HL-60/S4 treated with phorbol 12-myristate 13-acetate at 8.2 ng/mL for 4 days and 3 days (cell line): ENCODE data around the gene PPP5C.
"Not testable (repeated sequence)": the region's sequence is repeated elsewhere in the genome, so short reads cannot be mapped to it uniquely, and the experiment has no call there.

Source experiments
- in situ Hi-C: fragments of 300-500 bp; cut with MboI; formaldehyde crosslinking; loops from 2 replicates; pipeline ENCODE4 v1.15.0; 2022; ENCODE audit warnings: low sequenced_read_pairs

The PPP5C gene

GRCh38 chr19:46384396-46384795 is 37.5 kb downstream of the PPP5C start:
- in situ Hi-C loops, result no loop called here

DNA sequence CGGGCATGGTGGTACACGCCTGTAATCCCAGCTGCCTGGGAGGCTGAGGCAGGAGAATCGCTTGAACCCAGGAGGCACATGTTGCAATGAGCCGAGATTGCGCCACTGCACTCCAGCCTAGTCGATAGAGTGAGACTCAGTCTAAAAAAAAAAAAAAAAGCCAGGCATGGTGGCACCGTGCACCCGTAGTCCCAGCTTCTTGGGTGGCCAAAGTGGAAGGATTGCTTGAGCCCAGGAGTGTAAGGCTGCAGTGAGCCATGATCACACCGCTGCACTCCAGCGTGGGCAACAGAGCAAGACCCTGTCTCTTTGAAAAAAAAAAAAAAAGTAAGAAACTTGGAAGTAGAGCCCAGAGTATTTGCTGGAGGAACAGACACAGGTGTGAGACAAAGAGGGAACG is 38.7 kb downstream of the PPP5C start:
- in situ Hi-C loops, result no loop called here

- in situ Hi-C loops, result no loop called here
Measured at GRCh38 chr19:46386151-46386550, 39.3 kb downstream of the PPP5C start.

DNA sequence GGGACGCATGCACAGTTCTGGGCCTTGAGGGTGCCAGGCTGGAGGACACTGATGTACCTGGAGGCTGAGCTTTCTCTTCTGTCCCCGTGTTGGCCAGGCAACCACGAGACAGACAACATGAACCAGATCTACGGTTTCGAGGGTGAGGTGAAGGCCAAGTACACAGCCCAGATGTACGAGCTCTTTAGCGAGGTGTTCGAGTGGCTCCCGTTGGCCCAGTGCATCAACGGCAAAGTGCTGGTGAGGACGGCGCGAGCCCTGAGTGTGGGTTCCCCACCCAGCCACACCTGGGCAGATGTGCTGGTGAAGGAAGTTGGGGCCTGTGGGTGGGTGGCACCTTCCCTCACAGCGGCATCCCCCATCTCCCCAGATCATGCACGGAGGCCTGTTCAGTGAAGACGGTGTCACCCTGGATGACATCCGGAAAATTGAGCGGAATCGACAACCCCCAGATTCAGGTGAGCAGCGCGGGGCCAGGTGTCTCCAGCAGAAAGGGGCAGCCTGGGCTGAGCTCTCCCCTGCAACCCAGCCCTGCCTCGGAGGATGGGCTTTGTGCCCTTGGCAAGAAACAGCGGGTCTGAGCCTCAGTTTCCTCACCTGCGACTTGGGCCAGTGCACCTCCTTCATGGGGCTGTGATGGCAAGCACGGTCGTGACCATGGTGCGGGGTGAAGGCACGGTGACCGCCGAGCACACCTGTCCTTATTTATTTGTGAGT is 40.3 kb downstream of the PPP5C start:
- in situ Hi-C loops, result no loop called here

- in situ Hi-C loops, result no loop called here
Measured at GRCh38 chr19:46387713-46388130, 40.8 kb downstream of the PPP5C start.

DNA sequence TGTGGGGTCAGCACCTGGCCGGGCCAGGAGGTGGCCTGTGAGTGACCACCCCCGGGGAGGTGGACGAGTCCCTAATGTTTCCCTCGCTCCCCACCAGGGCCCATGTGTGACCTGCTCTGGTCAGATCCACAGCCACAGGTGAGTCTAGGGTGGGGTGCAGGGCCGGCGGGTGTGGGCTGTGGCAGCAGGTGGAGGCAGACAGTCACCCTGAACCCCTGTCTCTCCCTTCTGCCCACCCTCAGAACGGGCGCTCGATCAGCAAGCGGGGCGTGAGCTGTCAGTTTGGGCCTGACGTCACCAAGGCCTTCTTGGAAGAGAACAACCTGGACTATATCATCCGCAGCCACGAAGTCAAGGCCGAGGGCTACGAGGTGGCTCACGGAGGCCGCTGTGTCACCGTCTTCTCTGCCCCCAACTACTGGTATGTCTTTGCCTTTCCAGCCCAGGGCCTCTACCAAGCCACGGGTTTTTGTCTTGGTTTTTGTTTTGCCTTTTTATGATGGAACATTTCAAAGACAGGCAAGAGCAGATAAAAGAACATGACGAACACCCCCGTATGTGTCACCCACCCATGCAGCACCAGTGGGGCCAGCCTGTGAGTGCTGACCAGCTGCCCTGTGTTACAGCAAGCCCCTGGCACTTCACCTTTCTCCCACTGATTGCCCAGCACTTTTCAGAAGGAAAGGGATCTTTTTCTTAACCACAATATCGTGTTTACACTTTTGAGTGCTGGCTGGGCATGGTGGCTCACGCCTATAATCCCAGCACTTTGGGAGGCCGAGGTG is 41.6 kb downstream of the PPP5C start:
- in situ Hi-C loops, result no loop called here

- in situ Hi-C loops, result no loop called here
Measured at GRCh38 chr19:46390121-46390858, 43.4 kb downstream of the PPP5C start.

DNA sequence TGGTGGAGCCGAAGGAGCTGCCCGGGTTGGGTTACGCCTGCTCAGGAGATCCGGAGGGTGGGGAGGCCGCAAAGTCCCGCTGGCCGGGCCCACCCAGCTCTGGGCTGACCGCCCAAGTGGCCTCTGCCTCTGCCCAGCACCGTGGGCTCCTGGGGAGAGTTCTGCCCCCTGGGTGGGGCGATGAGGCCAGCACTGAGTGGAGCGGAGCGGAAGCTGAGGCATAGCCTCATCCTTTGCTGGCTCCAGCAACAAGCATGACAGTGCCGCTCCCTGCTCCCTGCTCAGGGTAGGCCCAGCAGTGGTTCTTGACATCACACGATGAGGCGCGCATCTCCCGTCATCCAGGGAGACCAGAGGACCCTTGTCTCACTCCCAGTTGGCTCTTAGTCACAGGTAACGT is 44.0 kb downstream of the PPP5C start:
- in situ Hi-C loops, result no loop called here

DNA sequence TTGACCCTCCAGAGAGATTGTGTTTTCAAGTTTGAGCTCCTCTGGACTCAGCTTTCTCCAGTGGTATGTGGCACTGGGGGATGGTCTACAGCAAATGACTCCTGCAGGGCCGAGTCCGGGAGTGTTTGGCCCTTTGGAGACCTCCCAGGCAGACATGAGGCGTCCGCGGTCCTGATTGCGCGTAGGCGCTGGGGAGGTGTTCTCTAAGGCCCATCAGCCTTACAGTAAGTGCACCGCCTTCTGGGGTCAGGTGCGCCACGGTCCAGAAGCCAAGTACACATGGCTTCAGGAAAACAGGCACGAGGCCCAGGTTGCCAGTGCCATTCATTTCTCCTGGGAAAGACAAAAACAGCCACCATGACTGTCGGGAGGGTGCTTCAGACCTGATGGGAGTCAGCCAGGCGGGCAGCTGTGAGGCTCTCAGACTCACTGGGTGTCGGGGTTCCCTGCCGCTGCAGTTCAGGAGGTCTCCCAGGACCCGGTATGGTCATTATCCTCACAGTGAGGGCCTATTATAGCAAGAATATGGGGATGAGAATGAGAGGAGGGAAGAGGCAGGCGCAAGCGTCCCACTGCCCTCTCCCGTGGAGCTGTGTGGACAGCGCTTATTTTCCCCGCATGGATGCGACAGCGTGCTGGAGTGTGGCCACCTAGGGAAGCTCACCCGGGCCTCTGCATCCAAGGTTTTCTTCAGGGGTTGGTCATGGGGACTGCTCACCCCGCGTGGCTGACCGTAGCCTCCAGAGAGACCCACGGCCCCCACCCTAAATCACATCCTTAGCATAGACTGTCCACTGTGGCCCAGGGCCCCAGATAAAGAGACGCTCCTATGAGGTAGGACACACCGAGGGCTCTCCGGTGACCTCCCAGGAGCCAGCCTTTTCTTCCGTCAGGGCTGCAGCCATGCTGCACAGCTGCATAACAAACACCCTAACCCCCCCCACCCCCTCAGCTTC is 44.7 kb downstream of the PPP5C start:
- in situ Hi-C loops, result no loop called here

DNA sequence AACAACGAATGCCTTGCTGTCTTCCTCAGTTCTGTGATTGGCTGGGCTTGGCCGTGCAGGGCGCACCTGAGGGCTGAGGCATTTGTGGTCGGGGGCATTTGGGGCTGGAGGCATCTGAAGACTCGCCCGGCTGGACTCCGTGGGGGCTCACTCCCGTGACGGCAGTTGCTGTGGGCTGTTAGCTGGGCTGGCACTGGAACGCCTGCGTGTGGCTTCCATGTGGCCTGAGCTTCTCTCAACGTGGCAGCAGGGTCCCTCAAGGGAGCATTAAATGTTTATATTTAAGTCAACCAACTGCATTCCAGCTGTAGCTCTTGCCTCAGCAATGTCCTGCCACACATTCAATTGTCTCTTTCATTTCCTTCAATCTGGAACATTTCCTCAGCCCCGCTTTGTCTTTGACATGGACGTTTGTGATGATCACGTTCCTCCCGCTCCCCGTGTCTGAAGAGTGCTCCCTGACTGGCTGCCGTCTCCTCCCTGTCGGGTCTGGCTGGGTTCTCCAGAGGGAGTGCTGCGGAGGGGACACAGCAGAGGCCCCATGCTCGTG is 45.4 kb downstream of the PPP5C start:
- in situ Hi-C loops, result no loop called here

GRCh38 chr19:46392837-46393236 is 46.0 kb downstream of the PPP5C start:
- in situ Hi-C loops, result no loop called here

DNA sequence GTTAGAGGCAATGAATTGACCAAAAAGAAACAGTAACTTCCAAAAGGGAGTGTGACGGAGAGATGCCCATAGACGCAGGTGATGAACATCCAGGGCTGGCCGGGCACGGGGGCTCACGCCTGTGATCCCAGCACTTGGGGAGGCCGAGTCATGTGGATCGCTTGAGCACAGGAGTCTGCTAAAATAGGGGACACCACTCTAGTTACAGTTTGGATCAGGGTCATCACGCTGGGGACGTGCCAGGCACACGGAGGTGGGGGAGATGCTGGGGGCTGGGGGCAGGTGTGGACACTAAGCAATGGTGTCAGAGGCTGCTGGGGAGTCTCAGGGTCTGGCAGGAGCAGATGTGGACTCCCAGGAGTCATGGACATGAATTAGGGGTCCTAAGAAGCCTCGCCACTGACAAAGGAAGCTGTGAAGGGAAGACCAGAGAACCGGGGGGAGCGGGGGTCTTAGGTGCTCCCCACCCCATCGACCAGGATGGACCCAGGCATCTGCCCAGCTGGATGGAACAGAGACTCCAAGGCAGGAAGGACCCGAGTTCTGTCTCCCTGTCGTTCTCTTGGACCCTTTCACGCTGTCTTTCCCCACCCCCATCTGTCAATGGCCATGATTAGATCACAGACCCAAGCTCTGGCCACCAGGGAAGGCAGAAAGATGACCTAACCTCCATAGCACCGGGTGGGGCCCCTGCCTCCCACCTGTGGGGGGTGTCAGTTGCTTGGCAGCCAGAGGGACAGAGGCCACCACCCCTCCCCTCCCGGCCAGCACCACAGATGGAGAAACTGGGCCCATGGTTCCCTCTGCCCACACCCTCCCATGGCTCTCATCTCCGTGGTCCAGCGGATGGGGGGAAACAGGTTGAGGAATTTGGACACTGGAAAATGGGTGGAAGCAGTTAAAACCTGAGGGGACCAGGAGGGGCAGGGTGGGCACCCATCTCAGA is 46.8 kb downstream of the PPP5C start:
- in situ Hi-C loops, result no loop called here

- in situ Hi-C loops, result no loop called here
Measured at GRCh38 chr19:46394402-46394797, 47.5 kb downstream of the PPP5C start.

DNA sequence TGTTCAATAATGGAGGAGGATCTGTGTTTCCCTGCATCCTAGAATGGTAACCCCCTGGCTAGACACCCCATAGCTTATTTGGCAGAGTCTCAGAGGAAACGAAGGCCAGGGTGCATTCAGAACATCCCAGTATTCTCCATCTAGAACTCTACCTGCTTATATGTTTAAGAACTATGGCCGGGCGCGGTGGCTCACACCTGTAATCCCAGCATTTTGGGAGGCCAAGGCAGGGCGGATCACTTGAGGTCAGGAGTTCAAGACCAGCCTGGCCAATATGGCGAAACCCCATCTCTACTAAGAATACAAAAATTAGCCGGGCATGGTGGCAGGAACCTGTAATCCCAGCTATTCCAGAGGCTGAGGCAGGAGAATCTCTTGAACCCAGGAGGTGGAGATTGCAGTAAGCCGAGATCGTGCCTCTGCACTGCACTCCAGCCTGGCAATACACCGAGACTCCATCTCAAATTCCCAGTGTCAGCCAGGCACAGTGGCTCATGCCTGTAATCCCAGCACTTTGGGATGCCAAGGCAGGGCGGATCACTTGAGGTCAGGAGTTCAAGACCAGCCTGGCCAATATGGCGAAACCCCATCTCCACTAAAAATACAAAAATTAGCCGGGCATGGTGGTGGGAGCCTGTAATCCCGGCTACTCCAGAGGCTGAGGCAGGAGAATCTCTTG is 51.1 kb downstream of the PPP5C start:
- in situ Hi-C loops, result not testable (repeated sequence)

DNA sequence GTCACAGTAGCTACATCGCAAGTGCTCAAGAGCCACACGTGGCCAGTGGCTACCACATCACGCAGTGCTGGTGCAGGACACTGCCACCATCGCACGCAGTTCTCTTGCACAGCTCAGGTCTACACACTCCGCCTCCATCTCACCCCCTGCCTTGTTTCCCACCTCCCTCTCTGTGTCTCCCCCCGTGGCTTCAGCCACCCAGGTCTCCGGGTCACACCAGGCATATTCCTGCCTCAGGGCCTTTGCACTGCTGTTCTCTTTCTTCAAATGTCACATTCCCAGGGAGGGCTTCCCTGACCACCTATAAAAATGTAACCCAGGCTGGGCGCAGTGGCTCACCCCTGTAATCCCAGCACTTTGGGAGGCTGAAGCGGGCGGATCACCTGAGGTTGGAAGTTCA is 55.8 kb downstream of the PPP5C start:
- in situ Hi-C loops, result loop anchor here (25.0 kb wide), 1 partner anchor 110 kb away; no protein-coding TSS in a partner anchor

DNA sequence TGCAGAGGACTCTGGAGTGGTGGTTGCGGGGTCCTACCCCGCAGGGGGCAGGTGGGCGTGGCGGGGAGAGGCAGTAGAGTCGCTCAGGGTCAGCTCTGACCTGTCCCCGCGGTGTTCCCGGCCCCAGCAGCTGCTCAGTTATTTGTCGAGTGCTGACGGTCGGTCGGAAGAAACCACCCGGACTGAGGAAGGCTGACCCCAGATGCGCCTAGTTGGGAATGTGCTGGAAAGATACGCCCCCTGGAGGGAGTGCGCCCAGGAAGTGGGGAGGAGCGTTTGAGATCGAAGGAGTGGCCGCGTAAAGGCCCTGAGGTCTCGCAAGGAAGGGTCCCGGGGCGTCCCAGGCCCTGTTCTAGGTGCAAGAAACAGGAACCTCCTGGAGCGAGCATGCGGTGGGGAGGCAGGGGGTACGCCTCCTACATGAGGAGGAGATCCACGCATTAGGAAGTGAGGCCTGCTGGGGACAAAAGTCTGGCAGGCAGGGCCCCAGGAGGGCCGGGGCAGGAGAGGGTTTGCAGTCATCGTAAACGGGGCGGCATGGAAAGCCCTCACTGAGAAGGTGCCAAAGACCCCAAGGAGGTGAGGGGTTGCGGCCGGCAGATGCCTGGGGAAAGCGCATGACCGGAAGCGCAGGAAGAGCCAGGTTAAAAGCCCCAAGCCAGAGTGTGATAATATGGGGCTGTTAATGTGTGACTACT is 57.3 kb downstream of the PPP5C start:
- in situ Hi-C loops, result loop anchor here (25.0 kb wide), 1 partner anchor 108 kb away; no protein-coding TSS in a partner anchor

DNA sequence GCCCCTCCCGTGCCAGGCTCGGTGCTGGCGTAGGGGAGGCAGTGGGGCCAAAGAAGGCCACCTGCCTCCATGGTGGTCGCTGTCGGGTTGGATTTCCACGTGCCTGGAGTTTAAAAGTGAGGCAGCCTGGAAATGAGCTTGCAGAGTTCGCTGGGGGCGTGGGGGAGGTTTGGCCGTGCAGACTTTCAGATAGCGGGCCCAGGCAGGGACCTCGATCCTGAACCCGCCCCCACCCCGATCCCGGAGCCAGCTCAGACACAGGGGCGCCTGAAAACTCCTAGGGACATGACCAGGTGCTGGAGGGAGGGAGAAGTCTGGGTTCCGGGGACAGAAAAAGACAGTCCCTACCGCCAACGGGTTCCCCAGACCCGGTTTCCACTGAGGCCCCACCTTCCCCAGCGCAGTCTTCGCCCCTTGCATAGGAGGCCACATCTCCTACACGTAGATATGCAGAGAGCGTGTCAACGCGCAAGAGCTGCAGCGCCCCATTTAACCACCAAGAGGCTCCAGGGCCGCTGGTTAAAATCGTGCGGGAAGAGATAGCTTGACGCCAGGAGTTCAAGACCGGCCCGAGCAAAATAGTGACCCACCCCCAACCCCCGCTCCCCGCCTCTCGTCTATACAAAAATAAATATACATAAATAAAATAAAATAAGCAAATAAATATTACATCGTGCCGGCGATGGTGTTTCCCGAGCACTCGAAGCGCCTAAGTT is 58.0 kb downstream of the PPP5C start:
- in situ Hi-C loops, result loop anchor here (25.0 kb wide), 1 partner anchor 107 kb away; no protein-coding TSS in a partner anchor
